KMS-11 (cell line): ENCODE results near the gene WAC.

ENCODE experiments used
- H2AFZ ChIP-seq: fragments of 200-600 bp; sonication (generic); 2 replicates; pipeline ENCODE4 v1.6.1; 2016; ENCODE audit warnings: antibody characterized with exemption, mixed run types, low read depth
- H3K27ac ChIP-seq: fragments of 200-600 bp; sonication (generic); 2 replicates; pipeline ENCODE4 v1.6.1; 2016; ENCODE audit warnings: mild to moderate bottlenecking, mixed run types
- H3K27me3 ChIP-seq: fragments of 200-600 bp; sonication (generic); 2 replicates; pipeline ENCODE4 v1.6.1; 2017; ENCODE audit warnings: mild to moderate bottlenecking, low read depth, mixed run types, moderate library complexity; ENCODE audit not compliant: insufficient read depth
- H3K36me3 ChIP-seq: fragments of 200-600 bp; sonication (generic); 2 replicates; pipeline ENCODE4 v1.6.1; 2017; ENCODE audit warnings: mild to moderate bottlenecking, mixed run types; ENCODE audit not compliant: insufficient read depth
- H3K4me1 ChIP-seq: fragments of 200-600 bp; sonication (generic); 2 replicates; pipeline ENCODE4 v1.6.1; 2016; ENCODE audit warnings: mild to moderate bottlenecking, low read depth, mixed run types; ENCODE audit not compliant: poor library complexity, severe bottlenecking
- H3K4me2 ChIP-seq: fragments of 200-600 bp; sonication (generic); 2 replicates; pipeline ENCODE4 v1.7.0; 2016; ENCODE audit warnings: mild to moderate bottlenecking, mixed run types
- H3K4me3 ChIP-seq: fragments of 200-600 bp; sonication (generic); IDR thresholded peaks from 2 replicates; pipeline ENCODE4 v1.6.1; 2017; ENCODE audit warnings: low read depth, low read length, mixed read lengths; ENCODE audit not compliant: insufficient read depth
- H3K79me2 ChIP-seq: fragments of 200-600 bp; sonication (generic); 2 replicates; pipeline ENCODE4 v1.6.1; 2016; ENCODE audit warnings: low read depth, mixed run types; ENCODE audit not compliant: insufficient read depth
- H3K9ac ChIP-seq: fragments of 200-600 bp; sonication (generic); 2 replicates; pipeline ENCODE4 v1.6.1; 2016; ENCODE audit warnings: mild to moderate bottlenecking, mixed run types
- H4K20me1 ChIP-seq: fragments of 200-600 bp; sonication (generic); 2 replicates; pipeline ENCODE4 v1.6.1; 2016; ENCODE audit warnings: mild to moderate bottlenecking, mixed run types; ENCODE audit not compliant: insufficient read depth
- CTCF ChIP-seq: fragments of 200-600 bp; sonication (generic); conservative IDR thresholded peaks from 2 replicates; pipeline ENCODE4 v1.6.1; 2017; ENCODE audit warnings: low read depth, mild to moderate bottlenecking, antibody characterized with exemption, low read length, moderate library complexity, mixed read lengths

WAC gene

GRCh38 chr10:28666751-28667467 lies 134.0 kb downstream of the WAC start:
- H3K4me1 ChIP-seq: peaks cover 10% of the 10 kb centered on the region
- H3K27ac ChIP-seq: no peak overlapping the region
- H3K4me3 ChIP-seq: no peak overlapping the region
- H4K20me1 ChIP-seq: no peaks in the 10 kb centered on the region
- TF ChIP-seq CTCF: no peak
- no peaks in the 10 kb centered on the region for H3K79me2 ChIP-seq
- no peaks in the 10 kb centered on the region for H3K36me3 ChIP-seq
- no peak overlapping the region for H2AFZ ChIP-seq
- no peaks in the 10 kb centered on the region; the same call in 1 of the 2 replicates for H3K27me3 ChIP-seq
- no peak overlapping the region for H3K4me2 ChIP-seq
- no peak overlapping the region for H3K9ac ChIP-seq

GRCh38 chr10:28668363-28669226 lies 135.7 kb downstream of the WAC start:
- Histone ChIP-seq H3K9ac (peak overlapping the region; percentile 23; the same call in 1 of the 2 replicates), H4K20me1 (no peaks in the 10 kb centered on the region), H3K36me3 (no peaks in the 10 kb centered on the region), H3K4me1 (peaks cover 10% of the 10 kb centered on the region), H3K27ac (no peak overlapping the region), H3K4me2 (peak overlapping the region; percentile 94), H2AFZ (peak overlapping the region; percentile 78), H3K79me2 (no peaks in the 10 kb centered on the region), H3K27me3 (no peaks in the 10 kb centered on the region; the same call in 1 of the 2 replicates), H3K4me3 (no peak overlapping the region)
- no peak for TF ChIP-seq CTCF

GRCh38 chr10:28669227-28670173 lies 136.6 kb downstream of the WAC start:
- Histone ChIP-seq H3K27me3 (no peaks in the 10 kb centered on the region; the same call in 1 of the 2 replicates), H3K36me3 (no peaks in the 10 kb centered on the region), H3K27ac (no peak overlapping the region), H3K79me2 (no peaks in the 10 kb centered on the region), H3K9ac (no peak overlapping the region), H3K4me1 (peaks cover 7% of the 10 kb centered on the region), H3K4me2 (peak overlapping the region; percentile 94), H2AFZ (peak overlapping the region; percentile 78), H3K4me3 (no peak overlapping the region), H4K20me1 (no peaks in the 10 kb centered on the region)
- no peak for TF ChIP-seq CTCF
